ENCODE data around the gene KIF27. TPM values are rescaled to one million over a fixed set of nuclear protein-coding genes. Genes with fewer than 3 reads are reported as not detected.

The KIF27 gene
- total and polyA plus RNA-seq, 2 of the 4 experiments (the other 2 are of a cell fraction): 0.60 to 1.6 TPM

- Histone ChIP-seq H2BK15ac (ENCODE audit: low read depth, low read length) (no peak overlapping the region), H3K36me3 (ENCODE audit: control insufficient read depth, insufficient read depth, low read length) (no peaks in the 10 kb centered on the region), H2BK120ac (ENCODE audit: low read depth, low read length) (no peak overlapping the region), H4K91ac (ENCODE audit: insufficient read depth, low read depth, low read length) (no peak overlapping the region), H2AK9ac (replicated peaks; ENCODE audit: low read depth, low read length, poor library complexity) (no peak overlapping the region), H4K8ac (ENCODE audit: low read depth in 2 of 2, low read length in 2 of 2) (no peak overlapping the region), H3K4ac (ENCODE audit: low read depth, low read length) (no peak overlapping the region), H4K5ac (ENCODE audit: low read depth, low read length) (no peak overlapping the region), H3K4me3 (ENCODE audit: insufficient read depth, low read depth, low read length) (no peak overlapping the region), H3K9ac (ENCODE audit: low read depth, low read length) (no peak overlapping the region), H3K9me3 (ENCODE audit: control insufficient read depth, insufficient read depth, low read length) (no peaks in the 10 kb centered on the region), H3K56ac (ENCODE audit: extremely low read depth, insufficient read depth, low read length) (no peak overlapping the region), H3K23ac (ENCODE audit: low read depth, low read length) (no peak overlapping the region), H3K27me3 (ENCODE audit: control insufficient read depth, insufficient read depth, low read length) (no peaks in the 10 kb centered on the region), H2AK5ac (ENCODE audit: low read depth, low read length) (no peak overlapping the region), H3K4me2 (ENCODE audit: low read depth, low read length) (no peak overlapping the region), H3K18ac (ENCODE audit: low read depth, low read length) (no peak overlapping the region), H2BK5ac (ENCODE audit: low read depth, low read length, poor library complexity, severe bottlenecking) (no peak overlapping the region), H2BK20ac (ENCODE audit: low read depth, low read length) (no peak overlapping the region), H3K27ac (ENCODE audit: insufficient read depth, low read length) (no peak overlapping the region), H3K9me1 (ENCODE audit: insufficient read depth, low read length) (0 out of 2 replicates have a peak, but pooled peaks cover 3% of the 10 kb centered on the region), H3K79me1 (ENCODE audit: low read depth in 1 of 2, low read length in 2 of 2) (no peaks in the 10 kb centered on the region), H4K20me1 (ENCODE audit: insufficient read depth, low read length) (no peaks in the 10 kb centered on the region), H3K14ac (replicated peaks; ENCODE audit: low read depth, low read length) (no peak overlapping the region), H2AFZ (replicated peaks; ENCODE audit: low read length, poor library complexity) (no peak overlapping the region), H3K4me1 (ENCODE audit: control insufficient read depth, insufficient read depth, low read length) (no peaks in the 10 kb centered on the region)
- TF ChIP-seq BHLHE40 (IDR thresholded peaks at IDR 0.05; ENCODE audit: low read depth, low read length) (no peak), RAD21 (IDR thresholded peaks at IDR 0.05; ENCODE audit: low read length) (no peak), NFE2L2 (IDR thresholded peaks at IDR 0.05; ENCODE audit: low read depth, low read length) (no peak), POLR2A (IDR thresholded peaks at IDR 0.05; ENCODE audit: low read depth, low read length) (no peak), RFX5 (IDR thresholded peaks at IDR 0.05; ENCODE audit: low read depth, low read length) (no peak), USF2 (IDR thresholded peaks at IDR 0.05; ENCODE audit: low read depth, low read length) (no peak), CTCF (conservative IDR thresholded peaks at IDR 0.05; ENCODE audit: low read depth, low read length) (0 out of 2 replicates have a peak, but pooled peaks have one; percentile 19), ELK1 (IDR thresholded peaks at IDR 0.05; ENCODE audit: borderline replicate concordance, low read depth, low read length) (no peak), MXI1 (IDR thresholded peaks at IDR 0.05; ENCODE audit: borderline replicate concordance, low read depth, low read length) (no peak)
- DNase-seq (no peak), ATAC-seq (ENCODE audit: low read depth) (no peak)
- BruUV-seq (replicated peaks): no TSS peak
- ChIA-PET CTCF (no interaction called here), POLR2A (ENCODE audit: unreplicated experiment) (no interaction called here)
- intact Hi-C loops (cut with micrococcal nuclease) (no loop called here), dilution Hi-C loops (cut with HindIII; ENCODE audit: low sequenced_read_pairs, unreplicated experiment) (no loop called here), in situ Hi-C loops (cut with MboI; ENCODE audit: low sequenced_read_pairs) (no loop called here)
Measured at GRCh38 chr9:83906144-83906543, 15.1 kb downstream of the KIF27 start.
